ENCODE results near the gene SLC25A34.
"Not testable (repeated sequence)": the region's sequence is repeated elsewhere in the genome, so short reads cannot be mapped to it uniquely, and the experiment has no call there.

The SLC25A34 gene
- 1.3 to 2.7 (median 2.7) reads per million in 3 experiments for total RNA-seq

GRCh38 chr1:15736038-15736891 lies at the start of gene SLC25A34:
TSS of gene SLC25A34 (plus strand) at chr1:15736258. CDS start at chr1:15736486, 228 bp downstream.
- DNase-seq: no peak

- no peak for DNase-seq
Measured at GRCh38 chr1:15687446-15687845, 48.6 kb upstream of the SLC25A34 start.

- no peak for DNase-seq
Measured at GRCh38 chr1:15690317-15690716, 45.7 kb upstream of the SLC25A34 start.

GRCh38 chr1:15691434-15692032 lies 44.5 kb upstream of the SLC25A34 start:
- no peak for DNase-seq

GRCh38 chr1:15692121-15692682 lies 43.9 kb upstream of the SLC25A34 start:
- DNase-seq: no peak

GRCh38 chr1:15693371-15693770 lies 42.7 kb upstream of the SLC25A34 start:
- no peak for DNase-seq

- peak; percentile 30 for DNase-seq
Measured at GRCh38 chr1:15696956-15697521, 39.0 kb upstream of the SLC25A34 start.

- DNase-seq: no peak
Measured at GRCh38 chr1:15698201-15698600, 37.9 kb upstream of the SLC25A34 start.

- DNase-seq: not testable (repeated sequence)
Measured at GRCh38 chr1:15699321-15699720, 36.7 kb upstream of the SLC25A34 start.

- no peak for DNase-seq
Measured at GRCh38 chr1:15700508-15700907, 35.5 kb upstream of the SLC25A34 start.

GRCh38 chr1:15701784-15702183 lies 34.3 kb upstream of the SLC25A34 start:
- DNase-seq: no peak

- no peak for DNase-seq
Measured at GRCh38 chr1:15702722-15703550, 33.1 kb upstream of the SLC25A34 start.

GRCh38 chr1:15703562-15703961 lies 32.5 kb upstream of the SLC25A34 start:
- no peak for DNase-seq

GRCh38 chr1:15704526-15705183 lies 31.4 kb upstream of the SLC25A34 start:
- DNase-seq: no peak

GRCh38 chr1:15705184-15705566 lies 30.9 kb upstream of the SLC25A34 start:
- no peak for DNase-seq

GRCh38 chr1:15706751-15707150 lies 29.3 kb upstream of the SLC25A34 start:
- DNase-seq: no peak

GRCh38 chr1:15707239-15707925 lies 28.7 kb upstream of the SLC25A34 start:
- no peak for DNase-seq

- no peak for DNase-seq
Measured at GRCh38 chr1:15708486-15709137, 27.4 kb upstream of the SLC25A34 start.

GRCh38 chr1:15709226-15709625 lies 26.8 kb upstream of the SLC25A34 start:
- no peak for DNase-seq

GRCh38 chr1:15712168-15712567 lies 23.9 kb upstream of the SLC25A34 start:
- no peak for DNase-seq
